HepG2 (cell line): Measurements from ENCODE around the gene RPS6KC1. TPM values are rescaled to one million over a fixed set of nuclear protein-coding genes. Genes with fewer than 3 reads are reported as not detected.

Experiments used
- BRCA1 ChIP-seq: sonication (generic); formaldehyde crosslinking; IDR thresholded peaks from 2 replicates; pipeline ENCODE4 v1.4.0; 2020; ENCODE audit warnings: missing genetic modification reagents
- DNMT3B ChIP-seq: conservative IDR thresholded peaks from 2 replicates; pipeline ENCODE4 v1.6.1; 2016; ENCODE audit warnings: missing biosample characterization, control low read depth
- FOXC1 ChIP-seq: sonication (generic); formaldehyde crosslinking; IDR thresholded peaks from 2 replicates; pipeline ENCODE4 v1.8.0; 2022; ENCODE audit warnings: mild to moderate bottlenecking, missing genetic modification reagents, borderline replicate concordance
- HNF1A ChIP-seq, 2 experiments: sonication (generic) in 1 of 2; formaldehyde crosslinking in 1 of 2; IDR thresholded peaks; 2 replicates each; pipeline versions ENCODE4 v1.4.0 to v1.6.1; 2016 to 2020; ENCODE audit warnings: borderline replicate concordance in 1 of 2, low read depth in 1 of 2, mild to moderate bottlenecking in 1 of 2, missing genetic modification reagents in 1 of 2
- KDM5B ChIP-seq: sonication (generic); formaldehyde crosslinking; IDR thresholded peaks from 2 replicates; pipeline ENCODE4 v1.4.0; 2020; ENCODE audit warnings: missing genetic modification reagents, mild to moderate bottlenecking, borderline replicate concordance
- KLF6 ChIP-seq: IDR thresholded peaks from 2 replicates; pipeline ENCODE4 v1.8.0; 2016; ENCODE audit warnings: missing biosample characterization, missing genetic modification reagents
- MAFK ChIP-seq, 2 experiments: IDR thresholded peaks in 1 of 2; conservative IDR thresholded peaks in 1 of 2; 2 replicates each; pipeline ENCODE4 v1.6.1; 2011; ENCODE audit warnings: improper control_type of control experiment in 2 of 2, low read length in 2 of 2
- NKX3-1 ChIP-seq: sonication (generic); formaldehyde crosslinking; IDR thresholded peaks from 2 replicates; pipeline ENCODE4 v1.5.0; 2020; ENCODE audit warnings: missing genetic modification reagents
- NR2F2 ChIP-seq: IDR thresholded peaks from 2 replicates; pipeline ENCODE4 v1.6.1; 2012; ENCODE audit warnings: low read depth, inconsistent platforms, borderline replicate concordance
- PHF20 ChIP-seq: sonication (generic); formaldehyde crosslinking; IDR thresholded peaks from 2 replicates; pipeline ENCODE4 v1.5.0; 2020; ENCODE audit warnings: mild to moderate bottlenecking, missing genetic modification reagents
- PLRG1 ChIP-seq: fragments of 450-650 bp; conservative IDR thresholded peaks from 2 replicates; pipeline ENCODE4 v1.6.1; 2016
- POGZ ChIP-seq: sonication (generic); formaldehyde crosslinking; IDR thresholded peaks from 2 replicates; pipeline ENCODE4 v1.4.0; 2020; ENCODE audit warnings: mild to moderate bottlenecking, missing genetic modification reagents
- PRPF4 ChIP-seq: fragments of 200-400 bp; formaldehyde crosslinking; IDR thresholded peaks from 2 replicates; pipeline ENCODE4 v1.6.1; 2016; ENCODE audit warnings: low read length, low read depth; ENCODE audit not compliant: poor library complexity, severe bottlenecking
- REXO4 ChIP-seq: sonication (generic); formaldehyde crosslinking; IDR thresholded peaks from 2 replicates; pipeline ENCODE4 v1.8.0; 2022; ENCODE audit warnings: missing genetic modification reagents, mild to moderate bottlenecking, borderline replicate concordance
- RFX1 ChIP-seq: fragments of 450-650 bp; IDR thresholded peaks from 2 replicates; pipeline ENCODE4 v1.6.1; 2017
- SP5 ChIP-seq: IDR thresholded peaks from 2 replicates; pipeline ENCODE4 v1.6.1; 2016; ENCODE audit warnings: low read depth, borderline replicate concordance
- TBX3 ChIP-seq: fragments of 450-650 bp; IDR thresholded peaks from 2 replicates; pipeline ENCODE4 v1.6.1; 2017; ENCODE audit warnings: antibody characterized with exemption, mild to moderate bottlenecking, inconsistent platforms, borderline replicate concordance
- TGIF2 ChIP-seq: IDR thresholded peaks from 2 replicates; pipeline ENCODE4 v1.6.1; 2016; ENCODE audit warnings: control low read depth, missing compliant biosample characterization
- WIZ ChIP-seq: sonication (generic); formaldehyde crosslinking; IDR thresholded peaks from 2 replicates; pipeline ENCODE4 v1.5.1; 2020; ENCODE audit warnings: mild to moderate bottlenecking, missing genetic modification reagents
- ZNF329 ChIP-seq: sonication (generic); formaldehyde crosslinking; IDR thresholded peaks from 2 replicates; pipeline ENCODE4 v1.9.0; 2021; ENCODE audit warnings: low read depth, mild to moderate bottlenecking, missing genetic modification reagents
- ZNF343 ChIP-seq: sonication (generic); formaldehyde crosslinking; IDR thresholded peaks from 2 replicates; pipeline ENCODE4 v1.4.0; 2020; ENCODE audit warnings: mild to moderate bottlenecking, missing genetic modification reagents
- ZNF746 ChIP-seq: sonication (generic); formaldehyde crosslinking; IDR thresholded peaks from 2 replicates; pipeline ENCODE4 v1.8.0; 2022; ENCODE audit warnings: mild to moderate bottlenecking, missing genetic modification reagents
- ZXDC ChIP-seq: sonication (generic); formaldehyde crosslinking; IDR thresholded peaks from 2 replicates; pipeline ENCODE4 v1.5.0; 2020; ENCODE audit warnings: mild to moderate bottlenecking, missing genetic modification reagents
- polyA plus RNA-seq, 8 experiments: library from polyadenylated mRNA; depleted of rRNA in 3 of 8; stranded (reverse) in 7 of 8; unstranded in 1 of 8; fragments of >200 nt; fragmentation: Illumina TruSeq in 4 of 8; extraction: Trizol in 4 of 8; gene quantifications; 2 replicates each; pipeline versions ENCODE4 v1.2.1 to v1.2.3, GENCODE V29; 2011 to 2016; ENCODE audit warnings: low read depth in 4 of 8, missing spikeins in 1 of 8, mixed read lengths in 1 of 8; ENCODE audit not compliant: insufficient read depth in 1 of 8
- total RNA-seq, 5 experiments: library from RNA; depleted of rRNA; stranded (reverse); fragments of >200 nt; fragmentation: Illumina TruSeq; extraction: Trizol; gene quantifications; 2 replicates each; pipeline ENCODE4 v1.2.3, GENCODE V29; 2016; ENCODE audit warnings: low read depth in 1 of 5

RPS6KC1 gene
- total and polyA plus RNA-seq, 2 of the 13 experiments (the other 11 are each of a cell fraction or from before 2014, with no cell fraction given), result 11.0 to 25.2 TPM

GRCh38 chr1:213051127-213051880 lies at the start of gene RPS6KC1 (continued):
- no peak for TF ChIP-seq TBX3
- TF ChIP-seq NR2F2, result no peak
- peak; percentile 72 for TF ChIP-seq POGZ (CRISPR knock-in tag)
- no peak for TF ChIP-seq ZNF746 (CRISPR knock-in tag)
- TF ChIP-seq KDM5B (CRISPR knock-in tag), result peak; percentile 83
- peak; percentile 53; the same call in 1 of the 2 replicates for TF ChIP-seq NKX3-1 (CRISPR knock-in tag)
- no peak for TF ChIP-seq KLF6 (CRISPR knock-in tag)
- TF ChIP-seq BRCA1 (CRISPR knock-in tag), result peak; percentile 74; the same call in 1 of the 2 replicates
- TF ChIP-seq ZXDC (CRISPR knock-in tag), result no peak
- peak; percentile 62 to 74; a peak in 3 of 4 replicates for TF ChIP-seq MAFK (conservative IDR thresholded peaks at IDR 0.05 in 1 of 2, IDR thresholded peaks at IDR 0.05 in 1 of 2; ENCODE audit: low read length in 2 of 2)
- TF ChIP-seq SP5 (CRISPR knock-in tag), result 0 out of 2 replicates have a peak, but pooled peaks have one; percentile 7
- TF ChIP-seq PLRG1, result no peak
- no peak for TF ChIP-seq REXO4 (CRISPR knock-in tag)
- peak; percentile 93 for TF ChIP-seq PHF20
- TF ChIP-seq WIZ (CRISPR knock-in tag), result peak; percentile 62; the same call in 1 of the 2 replicates
- no peak for TF ChIP-seq HNF1A (IDR thresholded peaks at IDR 0.05; ENCODE audit: low read depth)
- TF ChIP-seq HNF1A (CRISPR knock-in tag; IDR thresholded peaks at IDR 0.05; ENCODE audit: borderline replicate concordance), result peak; percentile 73
- no peak for TF ChIP-seq PRPF4
- no peak for TF ChIP-seq RFX1
- TF ChIP-seq DNMT3B, result no peak
- peak; percentile 48; the same call in 1 of the 2 replicates for TF ChIP-seq TGIF2
- TF ChIP-seq ZNF329, result no peak
- TF ChIP-seq FOXC1 (CRISPR knock-in tag), result no peak; the same call in 1 of the 2 replicates
- TF ChIP-seq ZNF343 (CRISPR knock-in tag), result peak; percentile 84; the same call in 1 of the 2 replicates
